HepG2 (cell line): Measurements from ENCODE around the gene ANTXR1. TPM values are rescaled to one million over a fixed set of nuclear protein-coding genes. Genes with fewer than 3 reads are reported as not detected.

ENCODE experiments used
- ATAC-seq: fragments of 200-7000 bp; cut with Tn5 transposase; 3 replicates; pipeline ENCODE4 v1.9.1; 2020; ENCODE audit warnings: mild to moderate bottlenecking, moderate library complexity
- BruUV-seq: library from RNA; stranded (reverse); fragments of 400-500 nt; replicated peaks from 2 replicates; lab custom pipeline; 2021; lab: Mats Ljungman, UMichigan
- CTCF ChIA-PET: fragments of 300-600 bp; formaldehyde crosslinking; extraction: SDS; loops from one replicate; lab custom pipeline; 2021; ENCODE audit warnings: low total read pairs, inconsistent platforms, low intra/inter-chr PET ratio; lab: Yijun Ruan, JAX
- POLR2A ChIA-PET: fragments of 350-600 bp; sonication (Branson Sonifier 250); formaldehyde crosslinking; loops from one replicate; lab custom pipeline; 2020; ENCODE audit warnings: antibody characterized with exemption, inconsistent platforms; lab: Yijun Ruan, JAX
- DNase-seq: peaks from one replicate; pipeline ENCODE4 v3.0.0-alpha.2; 2015; ENCODE audit warnings: low spot score
- FAIRE-seq: peaks from 3 replicates; lab custom pipeline; 2011; peaks lifted over from hg19 to GRCh38; lab: Jason Lieb, UNC
- H2AFZ ChIP-seq: one replicate; pipeline ENCODE4 v1.6.1; 2011; ENCODE audit warnings: low read length, inconsistent platforms
- H3K27ac ChIP-seq: fragments of 300-600 bp; 3 replicates; pipeline ENCODE4 v1.8.0; 2011; ENCODE audit warnings: mixed run types, mild to moderate bottlenecking, mixed read lengths, low read length, inconsistent platforms; ENCODE audit not compliant: insufficient read depth; ENCODE audit errors: extremely low read length
- H3K27me3 ChIP-seq, 2 experiments: fragments of 200-600 bp in 1 of 2; 2 replicates in 1 of 2; 3 replicates in 1 of 2; pipeline versions ENCODE4 v1.6.0 to v1.8.0; 2011; ENCODE audit warnings: low read length in 2 of 2, mild to moderate bottlenecking in 2 of 2, moderate library complexity in 2 of 2, inconsistent platforms in 1 of 2; ENCODE audit not compliant: insufficient read depth in 2 of 2, control insufficient read depth in 1 of 2
- H3K36me3 ChIP-seq, 2 experiments: fragments of 200-600 bp in 1 of 2; replicated peaks in 1 of 2; 2 replicates in 1 of 2; 3 replicates in 1 of 2; pipeline versions ENCODE4 v1.5.1 to v1.8.0; 2011; ENCODE audit warnings: low read length in 2 of 2, inconsistent platforms in 1 of 2; ENCODE audit not compliant: insufficient read depth in 2 of 2, control insufficient read depth in 1 of 2
- H3K4me1 ChIP-seq: 2 replicates; pipeline ENCODE4 v1.5.1; 2012; ENCODE audit warnings: low read length, inconsistent platforms; ENCODE audit not compliant: insufficient read depth
- H3K4me2 ChIP-seq: 2 replicates; pipeline ENCODE4 v1.6.0; 2011; ENCODE audit warnings: low read depth, low read length, inconsistent platforms
- H3K4me3 ChIP-seq, 3 experiments: fragments of 200-600 bp in 1 of 3; sonication (generic), shearing (Covaris generic) in 1 of 3; replicated peaks in 1 of 3; 2 replicates each; pipeline ENCODE4 v1.5.1; 2011 to 2016; ENCODE audit warnings: low read length in 3 of 3, inconsistent platforms in 2 of 3, low read depth in 2 of 3, mild to moderate bottlenecking in 2 of 3, control low read depth in 1 of 3, mixed read lengths in 1 of 3; ENCODE audit not compliant: insufficient read depth in 1 of 3
- H3K79me2 ChIP-seq: one replicate; pipeline ENCODE4 v1.6.1; 2011; ENCODE audit warnings: low read length, inconsistent platforms; ENCODE audit not compliant: insufficient read depth
- H3K9ac ChIP-seq: 2 replicates; pipeline ENCODE4 v1.6.0; 2011; ENCODE audit warnings: mild to moderate bottlenecking, low read depth, low read length, inconsistent platforms; ENCODE audit not compliant: insufficient read depth
- H3K9me3 ChIP-seq: 2 replicates; pipeline ENCODE4 v1.5.1; 2012; ENCODE audit warnings: mild to moderate bottlenecking, low read length
- H4K20me1 ChIP-seq: 2 replicates; pipeline ENCODE4 v1.6.0; 2011; ENCODE audit warnings: inconsistent platforms, mild to moderate bottlenecking, low read length, moderate library complexity; ENCODE audit not compliant: insufficient read depth
- JARID2 ChIP-seq: sonication (generic); formaldehyde crosslinking; IDR thresholded peaks from 2 replicates; pipeline ENCODE4 v1.8.1; 2023; ENCODE audit warnings: missing genetic modification reagents, inconsistent platforms; ENCODE audit not compliant: insufficient replicate concordance
- KAT7 ChIP-seq: IDR thresholded peaks from 2 replicates; pipeline ENCODE4 v1.6.1; 2018; ENCODE audit warnings: borderline replicate concordance, missing compliant biosample characterization
- KDM6A ChIP-seq: IDR thresholded peaks from 2 replicates; pipeline ENCODE4 v1.6.1; 2016; ENCODE audit warnings: low read depth
- NFRKB ChIP-seq: fragments of 450-650 bp; IDR thresholded peaks from 2 replicates; pipeline ENCODE4 v1.6.1; 2017
- SMARCE1 ChIP-seq: fragments of 450-650 bp; IDR thresholded peaks from 2 replicates; pipeline ENCODE4 v1.6.1; 2017; ENCODE audit warnings: borderline replicate concordance
- ZBTB7B ChIP-seq: sonication (generic); formaldehyde crosslinking; IDR thresholded peaks from 2 replicates; pipeline ENCODE4 v1.4.0; 2020; ENCODE audit warnings: missing genetic modification reagents
- ZNF12 ChIP-seq: sonication (generic); formaldehyde crosslinking; IDR thresholded peaks from 2 replicates; pipeline ENCODE4 v1.5.0; 2020; ENCODE audit warnings: missing genetic modification reagents
- ZNF350 ChIP-seq: sonication (generic); formaldehyde crosslinking; IDR thresholded peaks from 2 replicates; pipeline ENCODE4 v1.4.0; 2020; ENCODE audit warnings: mild to moderate bottlenecking, low read depth, missing genetic modification reagents, borderline replicate concordance
- WGBS: methylation state at CpG from one replicate; pipeline ENCODE4 v1.1.6; 2017; ENCODE audit warnings: low lambda C conversion rate; 5-methylcytosine and 5-hydroxymethylcytosine counted together
- in situ Hi-C: cut with HindIII; loops from 2 replicates; pipeline ENCODE4 v1.10.0; 2017; ENCODE audit warnings: low pct_unique_long_range_greater_than_20kb; ENCODE audit not compliant: extremely low pct_ligation_motif_present
- intact Hi-C: fragments of 100-400 bp; cut with micrococcal nuclease; formaldehyde crosslinking; loops from one replicate; pipeline ENCODE4 v1.10.0; 2022; ENCODE audit not compliant: unreplicated experiment
- polyA plus RNA-seq, 8 experiments: library from polyadenylated mRNA; depleted of rRNA in 3 of 8; stranded (reverse) in 7 of 8; unstranded in 1 of 8; fragments of >200 nt; fragmentation: Illumina TruSeq in 4 of 8; extraction: Trizol in 4 of 8; gene quantifications; 2 replicates each; pipeline versions ENCODE4 v1.2.1 to v1.2.3, GENCODE V29; 2011 to 2016; ENCODE audit warnings: low read depth in 4 of 8, missing spikeins in 1 of 8, mixed read lengths in 1 of 8; ENCODE audit not compliant: insufficient read depth in 1 of 8
- total RNA-seq, 5 experiments: library from RNA; depleted of rRNA; stranded (reverse); fragments of >200 nt; fragmentation: Illumina TruSeq; extraction: Trizol; gene quantifications; 2 replicates each; pipeline ENCODE4 v1.2.3, GENCODE V29; 2016; ENCODE audit warnings: low read depth in 1 of 5
- TF ChIP-seq, protein P1 (sequence below): sonication (generic); formaldehyde crosslinking; IDR thresholded peaks from 2 replicates; pipeline ENCODE4 v1.4.0; 2020; ENCODE audit warnings: mild to moderate bottlenecking, missing genetic modification reagents
- TF ChIP-seq, protein P2 (sequence below): sonication (generic); formaldehyde crosslinking; IDR thresholded peaks from 2 replicates; pipeline ENCODE4 v1.4.0; 2020; ENCODE audit warnings: low read depth, missing genetic modification reagents

ANTXR1 gene
- total and polyA plus RNA-seq, 2 of the 13 experiments (the other 11 are each of a cell fraction or from before 2014, with no cell fraction given): 4.5 to 12.7 TPM

DNA sequence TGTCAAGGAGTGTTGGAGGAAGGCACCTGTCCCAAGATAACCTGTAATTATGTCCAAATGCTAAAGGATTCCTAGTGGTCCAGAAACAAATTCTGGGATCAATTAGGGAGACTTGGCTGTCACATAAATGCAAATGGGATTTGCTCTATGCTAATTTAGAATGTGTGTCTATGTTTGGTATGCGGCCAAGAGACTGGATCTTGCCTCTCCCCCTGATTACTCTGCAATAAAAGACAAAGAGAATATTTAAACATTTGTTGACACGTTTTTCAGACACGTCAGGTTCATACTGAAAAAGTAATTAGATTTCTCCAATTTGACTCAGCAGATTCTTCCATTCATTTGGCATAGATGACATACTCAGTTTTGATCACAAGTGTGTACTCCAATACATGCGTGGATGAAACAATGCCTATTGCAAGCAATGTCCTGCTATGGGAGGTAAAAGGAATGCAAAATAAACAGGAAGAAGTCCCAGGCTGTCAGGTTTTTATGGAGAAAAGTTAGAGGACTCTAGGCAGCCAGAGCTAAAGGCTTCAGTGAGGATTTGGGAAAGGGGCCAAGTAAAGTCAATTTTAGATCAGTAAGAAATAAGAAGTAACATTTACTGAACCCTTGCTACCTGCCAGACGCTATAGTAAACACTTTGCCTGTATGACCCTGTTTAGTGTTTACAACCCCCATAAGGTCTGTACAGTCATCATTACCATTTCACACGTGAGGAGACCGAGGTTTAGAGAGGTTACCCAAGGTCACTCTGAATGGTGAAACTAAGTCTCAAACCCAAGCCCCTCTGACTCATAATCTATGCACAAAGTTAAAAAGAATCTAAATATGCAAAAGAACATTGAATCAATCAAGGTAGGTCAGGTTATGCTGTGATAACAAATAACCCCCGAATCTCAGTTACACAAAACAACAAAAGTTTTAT, 7.8 kb downstream of the ANTXR1 start:
- POLR2A ChIA-PET: no interaction called here
- Histone ChIP-seq H3K4me2 (no peak overlapping the region), H3K4me3 (no peak overlapping the region), H3K9ac (no peak overlapping the region), H2AFZ (no peak overlapping the region), H3K9me3 (no peaks in the 10 kb centered on the region), H4K20me1 (no peaks in the 10 kb centered on the region), H3K4me1 (peaks cover 23% of the 10 kb centered on the region), H3K36me3 (no peaks in the 10 kb centered on the region), H3K27me3 (no peaks in the 10 kb centered on the region), H3K79me2 (no peaks in the 10 kb centered on the region), H3K27ac (no peak overlapping the region)
- ATAC-seq (no peak), DNase-seq (no peak), FAIRE-seq (no peak)
- in situ Hi-C loops (no loop called here), intact Hi-C loops (loop anchor here (10.0 kb wide), 1 partner anchor 694 kb away; no protein-coding TSS in a partner anchor)
- no TSS peak for BruUV-seq
- WGBS: 75% methylated on average over 8 of the region's 8 CpGs
- TF ChIP-seq ZNF12 (CRISPR knock-in tag) (0 out of 2 replicates have a peak, but pooled peaks have one; percentile 25), SMARCE1 (no peak)
- CTCF ChIA-PET: no interaction called here

DNA sequence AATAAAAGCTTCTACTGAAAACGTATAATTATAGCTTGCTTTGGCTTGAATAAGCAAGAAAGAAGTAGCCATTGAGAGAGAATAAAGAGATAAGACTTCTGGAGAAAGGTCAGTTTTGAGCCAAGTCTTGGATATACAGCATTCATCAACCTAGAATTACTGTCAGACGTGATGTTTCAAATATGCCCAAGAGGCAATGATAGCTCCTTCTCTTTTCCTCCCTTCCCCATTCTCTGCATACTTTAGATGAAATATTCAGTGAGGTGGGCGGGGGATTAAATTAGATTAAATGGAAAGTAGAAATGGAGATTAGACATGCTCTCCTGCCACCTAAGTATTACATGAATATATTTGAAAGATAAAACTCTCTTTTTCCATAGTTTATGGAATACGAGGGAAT, 8.7 kb downstream of the ANTXR1 start:
- Histone ChIP-seq H3K36me3 (no peaks in the 10 kb centered on the region), H2AFZ (no peak overlapping the region), H3K27ac (no peak overlapping the region), H3K9ac (no peak overlapping the region), H4K20me1 (no peaks in the 10 kb centered on the region), H3K9me3 (no peaks in the 10 kb centered on the region), H3K27me3 (no peaks in the 10 kb centered on the region), H3K4me1 (peaks cover 28% of the 10 kb centered on the region), H3K4me3 (no peak overlapping the region), H3K79me2 (no peaks in the 10 kb centered on the region), H3K4me2 (no peak overlapping the region)
- CTCF ChIA-PET: no interaction called here
- intact Hi-C loops: loop anchor here (10.0 kb wide), 1 partner anchor 693 kb away; no protein-coding TSS in a partner anchor
- WGBS: 78% methylated on average over 4 of the region's 4 CpGs
- ATAC-seq: no peak
- in situ Hi-C loops: no loop called here
- BruUV-seq: no TSS peak
- POLR2A ChIA-PET: no interaction called here
- FAIRE-seq: no peak
- DNase-seq: no peak
- TF ChIP-seq ZNF350 (CRISPR knock-in tag) (no peak), ZBTB7B (no peak), JARID2 (CRISPR knock-in tag) (no peak), KAT7 (CRISPR knock-in tag) (no peak), NFRKB (no peak), KDM6A (CRISPR knock-in tag) (no peak)
- TF ChIP-seq, protein P1, sequence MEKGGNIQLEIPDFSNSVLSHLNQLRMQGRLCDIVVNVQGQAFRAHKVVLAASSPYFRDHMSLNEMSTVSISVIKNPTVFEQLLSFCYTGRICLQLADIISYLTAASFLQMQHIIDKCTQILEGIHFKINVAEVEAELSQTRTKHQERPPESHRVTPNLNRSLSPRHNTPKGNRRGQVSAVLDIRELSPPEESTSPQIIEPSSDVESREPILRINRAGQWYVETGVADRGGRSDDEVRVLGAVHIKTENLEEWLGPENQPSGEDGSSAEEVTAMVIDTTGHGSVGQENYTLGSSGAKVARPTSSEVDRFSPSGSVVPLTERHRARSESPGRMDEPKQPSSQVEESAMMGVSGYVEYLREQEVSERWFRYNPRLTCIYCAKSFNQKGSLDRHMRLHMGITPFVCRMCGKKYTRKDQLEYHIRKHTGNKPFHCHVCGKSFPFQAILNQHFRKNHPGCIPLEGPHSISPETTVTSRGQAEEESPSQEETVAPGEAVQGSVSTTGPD (CRISPR knock-in tag): no peak
- TF ChIP-seq, protein P2, sequence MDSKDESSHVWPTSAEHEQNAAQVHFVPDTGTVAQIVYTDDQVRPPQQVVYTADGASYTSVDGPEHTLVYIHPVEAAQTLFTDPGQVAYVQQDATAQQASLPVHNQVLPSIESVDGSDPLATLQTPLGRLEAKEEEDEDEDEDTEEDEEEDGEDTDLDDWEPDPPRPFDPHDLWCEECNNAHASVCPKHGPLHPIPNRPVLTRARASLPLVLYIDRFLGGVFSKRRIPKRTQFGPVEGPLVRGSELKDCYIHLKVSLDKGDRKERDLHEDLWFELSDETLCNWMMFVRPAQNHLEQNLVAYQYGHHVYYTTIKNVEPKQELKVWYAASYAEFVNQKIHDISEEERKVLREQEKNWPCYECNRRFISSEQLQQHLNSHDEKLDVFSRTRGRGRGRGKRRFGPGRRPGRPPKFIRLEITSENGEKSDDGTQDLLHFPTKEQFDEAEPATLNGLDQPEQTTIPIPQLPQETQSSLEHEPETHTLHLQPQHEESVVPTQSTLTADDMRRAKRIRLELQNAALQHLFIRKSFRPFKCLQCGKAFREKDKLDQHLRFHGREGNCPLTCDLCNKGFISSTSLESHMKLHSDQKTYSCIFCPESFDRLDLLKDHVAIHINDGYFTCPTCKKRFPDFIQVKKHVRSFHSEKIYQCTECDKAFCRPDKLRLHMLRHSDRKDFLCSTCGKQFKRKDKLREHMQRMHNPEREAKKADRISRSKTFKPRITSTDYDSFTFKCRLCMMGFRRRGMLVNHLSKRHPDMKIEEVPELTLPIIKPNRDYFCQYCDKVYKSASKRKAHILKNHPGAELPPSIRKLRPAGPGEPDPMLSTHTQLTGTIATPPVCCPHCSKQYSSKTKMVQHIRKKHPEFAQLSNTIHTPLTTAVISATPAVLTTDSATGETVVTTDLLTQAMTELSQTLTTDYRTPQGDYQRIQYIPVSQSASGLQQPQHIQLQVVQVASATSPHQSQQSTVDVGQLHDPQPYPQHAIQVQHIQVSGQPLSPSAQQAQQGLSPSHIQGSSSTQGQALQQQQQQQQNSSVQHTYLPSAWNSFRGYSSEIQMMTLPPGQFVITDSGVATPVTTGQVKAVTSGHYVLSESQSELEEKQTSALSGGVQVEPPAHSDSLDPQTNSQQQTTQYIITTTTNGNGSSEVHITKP (CRISPR knock-in tag): no peak
